AG09319 (cell line): ENCODE results near the gene CPXM1.
"Not testable (repeated sequence)": the region's sequence is repeated elsewhere in the genome, so short reads cannot be mapped to it uniquely, and the experiment has no call there.

Source experiments
- DNase-seq: peaks from one replicate; pipeline ENCODE4 v3.0.0-alpha.2; 2010; ENCODE audit warnings: low read depth; ENCODE audit errors: extremely low read depth
- TF ChIP-seq, protein P1 (sequence below): IDR thresholded peaks from 2 replicates; pipeline ENCODE4 v1.5.1; 2011; ENCODE audit warnings: low read depth, mild to moderate bottlenecking, inconsistent platforms, low read length, moderate library complexity

Gene CPXM1

DNA sequence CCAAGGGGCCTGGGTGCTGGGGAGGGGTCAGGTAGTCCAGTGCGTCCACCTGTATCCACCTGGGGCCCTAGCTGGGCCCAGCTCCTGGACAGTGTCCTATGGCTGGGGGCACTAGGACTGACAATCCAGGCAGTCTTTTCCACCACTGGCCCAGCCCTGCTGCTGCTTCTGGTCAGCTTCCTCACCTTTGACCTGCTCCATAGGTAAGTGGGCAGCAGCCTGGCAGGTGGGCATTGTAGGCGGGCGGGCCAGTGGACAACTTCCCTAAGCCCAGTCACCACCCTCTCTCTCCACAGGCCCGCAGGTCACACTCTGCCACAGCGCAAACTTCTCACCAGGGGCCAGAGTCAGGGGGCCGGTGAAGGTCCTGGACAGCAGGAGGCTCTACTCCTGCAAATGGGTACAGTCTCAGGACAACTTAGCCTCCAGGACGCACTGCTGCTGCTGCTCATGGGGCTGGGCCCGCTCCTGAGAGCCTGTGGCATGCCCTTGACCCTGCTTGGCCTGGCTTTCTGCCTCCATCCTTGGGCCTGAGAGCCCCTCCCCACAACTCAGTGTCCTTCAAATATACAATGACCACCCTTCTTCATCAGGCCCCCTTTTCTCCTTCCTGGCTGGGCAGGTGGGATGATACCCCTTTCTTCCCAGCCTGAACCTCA is 14.9 kb upstream of the CPXM1 start:
- no peak for DNase-seq
- TF ChIP-seq, protein P1, sequence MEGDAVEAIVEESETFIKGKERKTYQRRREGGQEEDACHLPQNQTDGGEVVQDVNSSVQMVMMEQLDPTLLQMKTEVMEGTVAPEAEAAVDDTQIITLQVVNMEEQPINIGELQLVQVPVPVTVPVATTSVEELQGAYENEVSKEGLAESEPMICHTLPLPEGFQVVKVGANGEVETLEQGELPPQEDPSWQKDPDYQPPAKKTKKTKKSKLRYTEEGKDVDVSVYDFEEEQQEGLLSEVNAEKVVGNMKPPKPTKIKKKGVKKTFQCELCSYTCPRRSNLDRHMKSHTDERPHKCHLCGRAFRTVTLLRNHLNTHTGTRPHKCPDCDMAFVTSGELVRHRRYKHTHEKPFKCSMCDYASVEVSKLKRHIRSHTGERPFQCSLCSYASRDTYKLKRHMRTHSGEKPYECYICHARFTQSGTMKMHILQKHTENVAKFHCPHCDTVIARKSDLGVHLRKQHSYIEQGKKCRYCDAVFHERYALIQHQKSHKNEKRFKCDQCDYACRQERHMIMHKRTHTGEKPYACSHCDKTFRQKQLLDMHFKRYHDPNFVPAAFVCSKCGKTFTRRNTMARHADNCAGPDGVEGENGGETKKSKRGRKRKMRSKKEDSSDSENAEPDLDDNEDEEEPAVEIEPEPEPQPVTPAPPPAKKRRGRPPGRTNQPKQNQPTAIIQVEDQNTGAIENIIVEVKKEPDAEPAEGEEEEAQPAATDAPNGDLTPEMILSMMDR: no peak

GRCh38 chr20:2814587-2815051 is 14.2 kb upstream of the CPXM1 start, which contains the start of gene C20orf141:
TSS of gene C20orf141 (plus strand) at chr20:2814987. CDS start at chr20:2815185, 198 bp downstream.
- peak; percentile 94 for DNase-seq
- TF ChIP-seq, protein P1: no peak

DNA sequence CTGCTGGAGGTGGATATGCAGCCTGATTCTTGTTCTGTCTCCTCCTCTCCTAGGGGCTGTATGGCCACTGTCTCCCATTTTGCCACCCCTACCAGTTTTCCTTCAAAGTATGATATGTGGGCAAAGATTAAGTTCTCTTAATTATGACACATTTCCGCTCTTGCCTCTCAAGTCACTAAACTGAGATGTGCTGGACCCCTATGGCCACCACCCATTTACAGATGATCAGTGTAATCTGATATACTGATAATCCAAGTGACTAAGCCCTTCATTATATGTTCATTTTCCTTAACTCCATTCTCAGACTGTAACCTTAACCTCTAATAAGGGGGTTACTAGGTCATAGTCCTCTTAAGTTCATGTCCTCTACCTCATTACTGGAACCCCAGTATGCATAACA is 13.6 kb upstream of the CPXM1 start:
- no peak for DNase-seq
- TF ChIP-seq, protein P1: no peak

- TF ChIP-seq, protein P1: no peak
- DNase-seq: no peak
Observed at GRCh38 chr20:2812189-2812588, 11.8 kb upstream of the CPXM1 start.

- no peak for DNase-seq
- TF ChIP-seq, protein P1: no peak
Observed at GRCh38 chr20:2809690-2810089, 9.3 kb upstream of the CPXM1 start.

DNA sequence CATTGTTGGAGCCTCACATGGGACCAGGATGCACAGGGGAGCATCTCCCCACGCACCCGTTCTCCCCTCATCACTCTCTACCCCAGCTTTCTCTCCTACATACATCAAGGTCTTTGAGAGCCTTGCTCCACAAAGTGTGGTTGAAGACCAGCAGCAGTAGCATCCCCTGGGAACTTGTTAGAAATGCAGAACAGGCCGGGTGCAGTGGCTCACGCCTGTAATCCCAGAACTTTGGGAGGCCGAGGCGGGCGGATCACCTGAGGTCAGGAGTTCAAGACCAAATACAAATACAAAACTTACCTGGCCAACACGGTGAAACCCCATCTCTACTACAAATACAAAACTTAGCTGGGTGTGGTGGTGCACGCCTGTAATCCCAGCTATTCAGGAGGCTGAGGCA is 7.5 kb upstream of the CPXM1 start:
- DNase-seq: not testable (repeated sequence)

GRCh38 chr20:2807019-2807418 is 6.6 kb upstream of the CPXM1 start:
- no peak for DNase-seq
- TF ChIP-seq, protein P1: no peak

DNA sequence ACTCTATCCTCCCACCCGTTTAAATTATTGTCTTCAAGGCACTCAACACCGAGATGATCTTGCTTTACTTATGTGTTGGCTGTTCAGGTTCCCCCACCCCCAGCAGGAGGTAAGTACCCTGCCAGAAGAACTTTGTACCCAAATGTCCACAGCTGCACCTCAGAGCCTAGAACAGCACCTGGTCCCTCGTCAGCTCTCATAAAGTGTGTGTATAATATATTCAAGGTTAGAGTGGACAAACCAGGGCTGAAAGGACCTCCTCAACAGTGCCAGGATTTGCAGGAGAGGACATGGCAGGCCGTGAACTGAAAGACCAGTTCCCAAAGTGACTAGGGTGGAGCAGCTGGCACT is 5.9 kb upstream of the CPXM1 start:
- DNase-seq: no peak
- TF ChIP-seq, protein P1: no peak
